HCT116 (cell line): ENCODE measurements around the gene CFB. TPM values are rescaled to one million over a fixed set of nuclear protein-coding genes. Genes with fewer than 3 reads are reported as not detected.
A peak's percentile ranks its signal among the peaks of the same experiment; 100 is the strongest.

ENCODE experiments used
- ATAC-seq: fragments of 200-7000 bp; cut with Tn5 transposase; 2 replicates; pipeline ENCODE4 v1.9.1; 2020; ENCODE audit warnings: mild to moderate bottlenecking, moderate library complexity
- BruUV-seq: library from RNA; stranded (reverse); fragments of 400-500 nt; replicated peaks from 2 replicates; lab custom pipeline; 2021; lab: Mats Ljungman, UMichigan
- CTCF ChIA-PET: fragments of 300-600 bp; sonication (Branson Sonifier 250); formaldehyde crosslinking; loops from one replicate; lab custom pipeline; 2021; ENCODE audit warnings: antibody characterized with exemption; lab: Charles Lee
- POLR2A ChIA-PET: fragments of 300-600, 350-600 bp; sonication (Branson Sonifier 250); formaldehyde crosslinking; loops from one replicate; lab custom pipeline; 2021; ENCODE audit warnings: antibody characterized with exemption; lab: Charles Lee
- RAD21 ChIA-PET, 2 experiments: fragments of 300-600 bp; sonication (Branson Sonifier 250); formaldehyde crosslinking; loops; one replicate each; lab custom pipeline; 2023; ENCODE audit warnings: low total read pairs in 2 of 2; ENCODE audit not compliant: uncharacterized antibody in 2 of 2, unreplicated experiment in 2 of 2, low non-redundant PET in 1 of 2; lab: Charles Lee
- DNase-seq: peaks from one replicate; pipeline ENCODE4 v3.0.0-alpha.2; 2010; ENCODE audit warnings: low read depth, low spot score
- H2AFZ ChIP-seq: fragments of 200-600 bp; shearing (Covaris generic), sonication (generic); 2 replicates; pipeline ENCODE4 v1.6.1; 2017; ENCODE audit warnings: low read depth, mixed run types, mixed read lengths, antibody characterized with exemption, low read length; ENCODE audit not compliant: poor library complexity, severe bottlenecking
- H3K27ac ChIP-seq: 2 replicates; pipeline ENCODE4 v1.5.1; 2012; ENCODE audit warnings: low read depth, low read length
- H3K27me3 ChIP-seq: fragments of 200-600 bp; sonication (generic); 2 replicates; pipeline ENCODE4 v1.6.1; 2016; ENCODE audit warnings: mixed run types, low read length, mixed read lengths; ENCODE audit not compliant: insufficient read depth
- H3K36me3 ChIP-seq, 2 experiments: fragments of 200-500 bp in 1 of 2; fragments of 200-600 bp in 1 of 2; sonication (Bioruptor generic) in 1 of 2; sonication (generic) in 1 of 2; 2 replicates each; pipeline versions ENCODE4 v1.5.1 to v1.6.1; 2014 to 2016; ENCODE audit warnings: low read length in 2 of 2, inconsistent platforms in 1 of 2, mixed read lengths in 1 of 2, mixed run types in 1 of 2; ENCODE audit not compliant: insufficient read depth in 2 of 2, control insufficient read depth in 1 of 2
- H3K4me1 ChIP-seq, 2 experiments: fragments of 200-600 bp in 1 of 2; sonication (generic) in 1 of 2; 2 replicates each; pipeline versions ENCODE4 v1.5.1 to v1.6.1; 2012 to 2017; ENCODE audit warnings: low read length in 2 of 2, inconsistent platforms in 1 of 2, mild to moderate bottlenecking in 1 of 2, mixed read lengths in 1 of 2, mixed run types in 1 of 2, moderate library complexity in 1 of 2; ENCODE audit not compliant: insufficient read depth in 2 of 2, control insufficient read depth in 1 of 2
- H3K4me2 ChIP-seq: fragments of 200-600 bp; sonication (generic); 2 replicates; pipeline ENCODE4 v1.6.1; 2017; ENCODE audit warnings: mixed run types, low read length, mixed read lengths
- H3K4me3 ChIP-seq, 2 experiments: fragments of 200-600 bp in 1 of 2; sonication (generic) in 1 of 2; replicated peaks in 1 of 2; 2 replicates each; pipeline ENCODE4 v1.5.1; 2011 to 2016; ENCODE audit warnings: low read length in 2 of 2, control low read depth in 1 of 2, low read depth in 1 of 2, mild to moderate bottlenecking in 1 of 2, mixed read lengths in 1 of 2, mixed run types in 1 of 2
- H3K79me2 ChIP-seq: fragments of 200-600 bp; sonication (generic); 2 replicates; pipeline ENCODE4 v1.6.1; 2017; ENCODE audit warnings: mild to moderate bottlenecking, mixed run types, low read length, moderate library complexity, mixed read lengths; ENCODE audit not compliant: insufficient read depth
- H3K9ac ChIP-seq: fragments of 200-600 bp; sonication (generic); 2 replicates; pipeline ENCODE4 v1.6.1; 2016; ENCODE audit warnings: low read length, mixed read lengths
- H3K9me2 ChIP-seq: fragments of 200-600 bp; sonication (generic), shearing (Covaris generic); 2 replicates; pipeline ENCODE4 v1.6.1; 2017; ENCODE audit warnings: mixed run types, mild to moderate bottlenecking, moderate library complexity; ENCODE audit not compliant: insufficient read depth
- H3K9me3 ChIP-seq, 2 experiments: fragments of 200-500 bp in 1 of 2; fragments of 200-600 bp in 1 of 2; sonication (Bioruptor generic) in 1 of 2; sonication (generic) in 1 of 2; 2 replicates each; pipeline ENCODE4 v1.6.1; 2014 to 2017; ENCODE audit warnings: low read length in 2 of 2, mixed read lengths in 2 of 2, inconsistent platforms in 1 of 2, low read depth in 1 of 2, mild to moderate bottlenecking in 1 of 2, mixed run types in 1 of 2, moderate library complexity in 1 of 2; ENCODE audit not compliant: control insufficient read depth in 1 of 2, insufficient read depth in 1 of 2
- H4K20me1 ChIP-seq: fragments of 200-600 bp; sonication (generic), shearing (Covaris generic); 2 replicates; pipeline ENCODE4 v1.6.1; 2017; ENCODE audit warnings: mixed run types, mild to moderate bottlenecking, moderate library complexity; ENCODE audit not compliant: insufficient read depth
- CEBPB ChIP-seq: IDR thresholded peaks from 2 replicates; pipeline ENCODE4 v1.6.1; 2012; ENCODE audit warnings: low read depth
- EGR1 ChIP-seq: IDR thresholded peaks from 2 replicates; pipeline ENCODE4 v1.6.1; 2012; ENCODE audit warnings: low read depth
- EZH2phosphoT487 ChIP-seq: fragments of 200-600 bp; IDR thresholded peaks from 2 replicates; pipeline ENCODE4 v1.6.1; 2018; ENCODE audit warnings: antibody characterized with exemption, borderline replicate concordance
- POLR2AphosphoS5 ChIP-seq: IDR thresholded peaks from 2 replicates; pipeline ENCODE4 v1.6.1; 2011; ENCODE audit warnings: mild to moderate bottlenecking, low read depth, low read length, moderate library complexity
- RAD21 ChIP-seq: IDR thresholded peaks from 2 replicates; pipeline ENCODE4 v1.6.1; 2012; ENCODE audit warnings: low read depth, mild to moderate bottlenecking
- SIN3A ChIP-seq: IDR thresholded peaks from 2 replicates; pipeline ENCODE4 v1.6.1; 2012; ENCODE audit warnings: low read depth
- TCF7L2 ChIP-seq: IDR thresholded peaks from 2 replicates; pipeline ENCODE4 v1.7.0; 2011; ENCODE audit warnings: borderline replicate concordance, inconsistent platforms; ENCODE audit not compliant: insufficient read depth, insufficient read length; ENCODE audit errors: extremely low read depth
- YY1 ChIP-seq: IDR thresholded peaks from 2 replicates; pipeline ENCODE4 v1.6.1; 2011; ENCODE audit warnings: low read length, low read depth, moderate library complexity, mild to moderate bottlenecking; ENCODE audit not compliant: insufficient replicate concordance; ENCODE audit errors: extremely low read depth
- intact Hi-C: fragments of 100-400 bp; cut with micrococcal nuclease; formaldehyde crosslinking; loops from 2 replicates; pipeline ENCODE4 v1.10.0; 2022
- total RNA-seq: library from RNA; stranded (reverse); gene quantifications from one replicate; pipeline ENCODE4 v1.2.1, GENCODE V29; 2021; ENCODE audit not compliant: unreplicated experiment
- TF ChIP-seq, protein P1 (sequence below): IDR thresholded peaks from 2 replicates; pipeline ENCODE4 v1.6.1; 2012
- TF ChIP-seq, protein P2 (sequence below): IDR thresholded peaks from 2 replicates; pipeline ENCODE4 v1.6.1; 2012

Gene CFB
- total RNA-seq, 1 experiment from 2014 or later = 1.5 TPM

DNA sequence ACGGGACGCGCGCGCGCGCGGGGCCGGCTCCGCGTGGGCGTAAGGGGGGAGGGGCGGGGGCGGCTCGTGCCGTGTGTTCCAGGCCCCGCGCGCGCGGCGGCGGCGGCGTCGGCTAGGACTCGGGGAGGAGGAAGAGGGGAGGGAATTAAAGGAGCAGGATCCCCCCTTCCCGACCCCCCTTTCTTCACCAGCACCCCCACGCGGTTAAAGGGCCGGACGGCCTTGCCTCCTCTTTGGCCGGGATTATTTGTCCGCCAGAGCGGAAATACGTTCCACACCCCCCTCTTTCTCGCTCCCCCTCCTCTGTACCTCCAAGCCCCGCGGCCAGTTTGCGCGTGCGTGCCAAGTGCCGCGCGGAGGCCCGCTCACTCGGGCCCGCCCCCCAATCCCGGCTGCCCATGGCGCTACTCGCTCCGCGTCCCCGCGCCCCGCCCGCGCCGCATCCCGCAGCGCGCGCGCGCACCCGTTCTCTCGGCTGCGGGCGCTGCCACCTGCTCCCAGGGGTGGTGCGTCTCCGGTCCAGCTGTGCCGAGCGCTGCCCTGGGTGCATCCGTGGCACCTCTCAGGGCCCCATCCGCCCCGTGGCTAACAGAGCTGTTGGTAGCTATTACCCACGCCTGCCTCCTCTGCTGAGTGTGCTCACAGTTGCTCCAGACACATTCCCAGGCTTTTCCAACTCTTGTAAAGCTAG, 43.8 kb upstream of the CFB start, which contains the start of gene ZBTB12:
ZBTB12 (minus strand) TSS at position 134 of the 691 bp plus-strand sequence. CDS start 781 bp downstream, outside the sequence.
- peak; percentile 8 for TF ChIP-seq YY1
- TF ChIP-seq RAD21 = peak; percentile 64
- no peak for TF ChIP-seq CEBPB
- TF ChIP-seq, protein P1, sequence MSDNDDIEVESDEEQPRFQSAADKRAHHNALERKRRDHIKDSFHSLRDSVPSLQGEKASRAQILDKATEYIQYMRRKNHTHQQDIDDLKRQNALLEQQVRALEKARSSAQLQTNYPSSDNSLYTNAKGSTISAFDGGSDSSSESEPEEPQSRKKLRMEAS = peak; percentile 50; the same call in 1 of the 2 replicates
- no peak for TF ChIP-seq TCF7L2
- TF ChIP-seq EZH2phosphoT487 = no peak
- peak; percentile 73 for TF ChIP-seq EGR1
- peak; percentile 1; the same call in 1 of the 2 replicates for TF ChIP-seq SIN3A
- TF ChIP-seq POLR2AphosphoS5 = peak; percentile 82
- TF ChIP-seq, protein P2, sequence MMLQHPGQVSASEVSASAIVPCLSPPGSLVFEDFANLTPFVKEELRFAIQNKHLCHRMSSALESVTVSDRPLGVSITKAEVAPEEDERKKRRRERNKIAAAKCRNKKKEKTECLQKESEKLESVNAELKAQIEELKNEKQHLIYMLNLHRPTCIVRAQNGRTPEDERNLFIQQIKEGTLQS = no peak

More for the DNA sequence above, 43.8 kb upstream of the CFB start, which contains the start of gene ZBTB12:
- no peaks in the 10 kb centered on the region for H3K9me2 ChIP-seq
- H3K9ac ChIP-seq = peak within 1 kb of the TSS; percentile 63
- BruUV-seq = no TSS peak
- no peaks in the 10 kb centered on the region for H4K20me1 ChIP-seq
- peak; percentile 89 for DNase-seq
- no peaks in the 10 kb centered on the region for H3K27me3 ChIP-seq
- H2AFZ ChIP-seq = no peak within 1 kb of the TSS
- intact Hi-C loops = loop anchor here (2.0 kb wide), 1 partner anchor 51 kb away; no protein-coding TSS in a partner anchor
- H3K4me1 ChIP-seq = peaks cover 10 to 31% of the 10 kb centered on the region in 2 experiments; a peak in 3 of 4 replicates
- peak within 1 kb of the TSS; percentile 64 for H3K27ac ChIP-seq
- CTCF ChIA-PET = interaction anchor here (2.2 kb wide), 1 partner anchor 50 kb away, joined by 9 read pairs; no protein-coding TSS in a partner anchor
- peak; percentile 73 for ATAC-seq
- H3K79me2 ChIP-seq = peaks cover 13% of the 10 kb centered on the region; the same call in 1 of the 2 replicates
- RAD21 ChIA-PET = interaction anchor here in 1 of 2 experiments (1.1 kb wide), 1 partner anchor 50 kb away, joined by 3 read pairs; no protein-coding TSS in a partner anchor
- no peaks in the 10 kb centered on the region for H3K36me3 ChIP-seq
- POLR2A ChIA-PET = no interaction called here
- peak within 1 kb of the TSS; percentile 56 to 63 for H3K4me3 ChIP-seq
- no peaks in the 10 kb centered on the region for H3K9me3 ChIP-seq
- peak within 1 kb of the TSS; percentile 92 for H3K4me2 ChIP-seq
